Skeletal muscle satellite cell (primary cell): ENCODE data around the gene VOPP1.
"Not testable (repeated sequence)": the region's sequence is repeated elsewhere in the genome, so short reads cannot be mapped to it uniquely, and the experiment has no call there.

Source experiments
- H3K27me3 ChIP-seq: 2 replicates; pipeline ENCODE4 v1.7.0; 2013; ENCODE audit warnings: low read length; ENCODE audit not compliant: control insufficient read depth, insufficient read depth
- H3K36me3 ChIP-seq: 2 replicates; pipeline ENCODE4 v1.7.0; 2013; ENCODE audit warnings: mild to moderate bottlenecking, control low read depth, low read length; ENCODE audit not compliant: insufficient read depth
- H3K4me1 ChIP-seq: 2 replicates; pipeline ENCODE4 v1.7.0; 2013; ENCODE audit warnings: low read length; ENCODE audit not compliant: control insufficient read depth, insufficient read depth
- H3K4me2 ChIP-seq: 2 replicates; pipeline ENCODE4 v1.7.0; 2013; ENCODE audit warnings: mild to moderate bottlenecking, low read length
- H3K4me3 ChIP-seq: 2 replicates; pipeline ENCODE4 v1.7.0; 2013; ENCODE audit warnings: low read length
- H3K9ac ChIP-seq: 2 replicates; pipeline ENCODE4 v1.7.0; 2013; ENCODE audit warnings: mild to moderate bottlenecking, low read depth, low read length, moderate library complexity
- H3K9me3 ChIP-seq: replicated peaks from 2 replicates; pipeline ENCODE4 v1.7.0; 2013; ENCODE audit warnings: mild to moderate bottlenecking, control low read depth, low read length

VOPP1 gene

GRCh38 chr7:55512635-55513191 is 59.6 kb downstream of the VOPP1 start:
- no peak overlapping the region for H3K9ac ChIP-seq
- H3K27me3 ChIP-seq = no peaks in the 10 kb centered on the region
- H3K4me1 ChIP-seq = peaks cover 9% of the 10 kb centered on the region
- no peaks in the 10 kb centered on the region for H3K9me3 ChIP-seq
- H3K36me3 ChIP-seq = peaks cover 13% of the 10 kb centered on the region
- no peak overlapping the region for H3K4me3 ChIP-seq
- H3K4me2 ChIP-seq = no peak overlapping the region

DNA sequence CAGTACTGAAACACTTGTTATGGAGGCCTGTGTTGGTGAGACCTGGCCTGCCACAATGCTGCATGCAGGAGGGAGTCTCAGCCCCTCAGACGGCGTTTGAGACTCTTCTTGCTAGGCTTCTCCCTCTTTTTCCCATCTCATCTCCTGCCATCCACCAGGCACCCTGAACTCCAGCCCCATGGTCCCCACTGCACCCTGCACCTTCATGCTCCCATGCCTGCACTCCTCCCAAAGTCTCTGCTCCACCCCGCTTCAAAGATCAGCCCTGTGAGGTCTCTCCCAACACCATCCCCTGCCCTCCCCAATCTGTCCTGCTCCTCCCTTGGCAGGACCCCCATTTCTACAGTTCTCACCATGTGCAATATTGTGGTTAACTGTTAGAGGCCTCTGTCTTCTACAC is 61.7 kb downstream of the VOPP1 start:
- Histone ChIP-seq H3K4me3 (no peak overlapping the region), H3K36me3 (peaks cover 7% of the 10 kb centered on the region), H3K4me2 (no peak overlapping the region), H3K9me3 (no peaks in the 10 kb centered on the region), H3K27me3 (no peaks in the 10 kb centered on the region), H3K9ac (no peak overlapping the region), H3K4me1 (peaks cover 17% of the 10 kb centered on the region)

DNA sequence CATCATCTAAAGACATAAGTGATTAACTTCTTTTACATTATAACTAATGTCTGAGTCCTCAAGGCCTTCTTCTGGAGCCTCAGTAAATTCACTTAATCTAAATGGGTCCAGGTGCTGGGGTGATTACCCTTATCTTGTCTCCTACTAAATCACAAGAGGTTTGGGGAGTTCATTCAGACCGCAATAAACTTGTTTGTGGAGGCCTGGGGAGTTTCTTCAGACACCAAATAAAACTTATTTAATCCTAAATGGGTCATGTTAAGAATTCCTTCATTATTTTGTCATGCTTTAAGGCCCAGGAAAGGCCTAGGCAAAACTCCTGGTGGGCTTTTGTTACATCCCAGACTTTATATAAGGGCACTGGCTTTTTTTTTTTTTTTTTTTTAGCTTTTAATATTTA is 62.1 kb downstream of the VOPP1 start:
- not testable (repeated sequence) for H3K9ac ChIP-seq, H3K9me3 ChIP-seq, H3K4me3 ChIP-seq, H3K4me2 ChIP-seq, H3K27me3 ChIP-seq, H3K36me3 ChIP-seq
- peaks cover 20% of the 10 kb centered on the region for H3K4me1 ChIP-seq

DNA sequence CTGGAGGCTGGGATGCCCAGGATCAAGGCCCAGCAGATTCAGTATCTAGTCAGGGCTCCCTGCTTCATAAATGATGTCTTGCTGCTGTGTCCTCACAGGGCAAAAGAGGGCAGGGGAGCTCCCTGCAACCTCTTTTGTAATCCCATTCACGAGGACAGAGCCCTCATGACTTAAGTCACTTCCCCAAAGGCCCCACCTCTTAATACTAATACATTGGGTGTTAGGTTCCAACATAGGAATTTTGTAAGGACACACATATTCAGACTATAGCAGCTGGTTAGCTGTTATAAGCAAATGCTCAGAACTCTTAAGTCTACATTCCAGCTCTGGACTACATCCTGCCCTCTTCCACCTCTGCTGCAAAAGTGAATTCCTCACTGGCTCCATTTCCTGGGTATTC is 63.0 kb downstream of the VOPP1 start:
- Histone ChIP-seq H3K9me3 (no peaks in the 10 kb centered on the region), H3K36me3 (peaks cover under 1% of the 10 kb centered on the region), H3K4me2 (no peak overlapping the region), H3K9ac (no peak overlapping the region), H3K4me1 (peaks cover 28% of the 10 kb centered on the region), H3K4me3 (no peak overlapping the region), H3K27me3 (no peaks in the 10 kb centered on the region)

- peaks cover 29% of the 10 kb centered on the region for H3K4me1 ChIP-seq
Observed at GRCh38 chr7:55508221-55509011, 63.9 kb downstream of the VOPP1 start.

DNA sequence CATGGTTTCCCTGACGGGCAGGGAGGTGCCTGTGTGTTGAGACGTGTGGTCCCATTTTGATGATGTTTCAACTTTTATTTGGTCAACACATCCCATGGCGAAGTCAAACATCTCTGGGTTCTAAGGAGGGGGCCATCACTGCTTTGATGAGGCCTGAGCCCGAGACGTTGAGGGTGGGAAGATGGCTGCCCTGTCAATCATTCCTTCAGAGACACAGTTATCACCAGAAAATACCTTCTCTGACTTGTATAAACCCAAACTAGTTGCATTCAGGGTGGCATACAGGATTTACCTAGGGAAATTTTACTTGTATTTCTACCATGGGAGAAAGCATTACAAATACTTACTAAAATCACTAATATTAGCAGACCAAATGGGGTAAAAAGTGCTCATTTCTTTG is 64.6 kb downstream of the VOPP1 start:
- H3K4me1 ChIP-seq = peaks cover 29% of the 10 kb centered on the region
- H3K27me3 ChIP-seq = no peaks in the 10 kb centered on the region
- H3K4me3 ChIP-seq = no peak overlapping the region
- no peak overlapping the region for H3K4me2 ChIP-seq
- H3K9ac ChIP-seq = no peak overlapping the region
- H3K9me3 ChIP-seq = no peaks in the 10 kb centered on the region
- no peaks in the 10 kb centered on the region for H3K36me3 ChIP-seq

More at GRCh38 chr7:55508221-55509011, 63.9 kb downstream of the VOPP1 start:
- H3K4me3 ChIP-seq = no peak overlapping the region
- H3K9me3 ChIP-seq = no peaks in the 10 kb centered on the region
- H3K4me2 ChIP-seq = no peak overlapping the region
- H3K36me3 ChIP-seq = no peaks in the 10 kb centered on the region
- H3K9ac ChIP-seq = no peak overlapping the region
- H3K27me3 ChIP-seq = no peaks in the 10 kb centered on the region

GRCh38 chr7:55504967-55505658 is 67.2 kb downstream of the VOPP1 start:
- Histone ChIP-seq H3K4me1 (peaks cover 29% of the 10 kb centered on the region), H3K9ac (no peak overlapping the region)

GRCh38 chr7:55504093-55504859 is 68.0 kb downstream of the VOPP1 start:
- no peaks in the 10 kb centered on the region for H3K27me3 ChIP-seq
- peaks cover 24% of the 10 kb centered on the region for H3K4me1 ChIP-seq
- H3K4me2 ChIP-seq = no peak overlapping the region
- H3K9ac ChIP-seq = no peak overlapping the region
- no peaks in the 10 kb centered on the region for H3K9me3 ChIP-seq
- peaks cover 5% of the 10 kb centered on the region for H3K36me3 ChIP-seq
- H3K4me3 ChIP-seq = no peak overlapping the region

More at GRCh38 chr7:55504967-55505658, 67.2 kb downstream of the VOPP1 start:
- Histone ChIP-seq H3K9me3 (no peaks in the 10 kb centered on the region), H3K36me3 (peaks cover 5% of the 10 kb centered on the region), H3K4me2 (no peak overlapping the region), H3K4me3 (no peak overlapping the region), H3K27me3 (no peaks in the 10 kb centered on the region)

GRCh38 chr7:55502858-55503440 is 69.4 kb downstream of the VOPP1 start:
- H3K4me3 ChIP-seq = no peak overlapping the region
- H3K36me3 ChIP-seq = peaks cover 5% of the 10 kb centered on the region
- no peaks in the 10 kb centered on the region for H3K27me3 ChIP-seq
- H3K9ac ChIP-seq = no peak overlapping the region
- H3K4me2 ChIP-seq = no peak overlapping the region
- H3K9me3 ChIP-seq = no peaks in the 10 kb centered on the region
- H3K4me1 ChIP-seq = peaks cover 20% of the 10 kb centered on the region

DNA sequence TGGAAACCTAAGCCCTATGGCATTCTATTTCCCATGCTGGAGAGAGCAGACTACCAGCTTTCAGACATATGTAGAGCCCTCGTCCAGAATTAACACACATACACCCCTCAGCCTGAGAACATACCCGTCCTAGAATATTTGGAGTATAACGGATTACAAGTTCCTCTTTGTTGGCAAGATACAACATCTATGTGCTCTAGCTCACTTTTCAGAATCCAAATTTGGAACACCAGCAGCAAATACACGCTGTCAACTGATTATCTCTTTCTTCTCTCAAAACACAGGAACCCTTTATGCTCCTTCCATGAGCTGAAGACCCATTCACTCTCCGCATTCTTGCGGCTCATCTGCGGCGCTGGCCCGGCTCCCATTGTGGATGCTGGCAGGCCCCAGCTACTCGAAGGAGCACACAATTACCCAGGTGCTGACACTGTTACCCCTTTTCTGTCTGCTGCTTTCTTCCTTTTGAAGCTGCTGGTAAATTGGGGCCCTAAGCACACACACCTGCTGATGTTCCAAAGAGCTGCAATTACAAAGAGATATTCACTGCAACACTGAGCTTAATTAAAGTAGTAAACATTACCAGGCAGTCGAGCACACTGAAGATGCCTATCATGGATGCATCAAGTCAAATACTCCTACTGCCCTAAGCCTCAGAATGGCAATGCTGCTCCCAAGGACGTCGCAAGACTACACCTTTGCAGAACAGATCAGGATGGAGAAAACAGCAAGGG is 70.0 kb downstream of the VOPP1 start:
- Histone ChIP-seq H3K4me1 (peaks cover 20% of the 10 kb centered on the region), H3K4me2 (no peak overlapping the region), H3K9ac (no peak overlapping the region), H3K36me3 (peaks cover 10% of the 10 kb centered on the region), H3K27me3 (no peaks in the 10 kb centered on the region), H3K9me3 (no peaks in the 10 kb centered on the region), H3K4me3 (no peak overlapping the region)
